Measurements from ENCODE around the gene FITM1. TPM values are rescaled to one million over a fixed set of nuclear protein-coding genes. Genes with fewer than 3 reads are reported as not detected.

Gene FITM1
- total and polyA plus RNA-seq, 2 experiments from 2014 or later = 0.53 TPM; not detected in 1

DNA sequence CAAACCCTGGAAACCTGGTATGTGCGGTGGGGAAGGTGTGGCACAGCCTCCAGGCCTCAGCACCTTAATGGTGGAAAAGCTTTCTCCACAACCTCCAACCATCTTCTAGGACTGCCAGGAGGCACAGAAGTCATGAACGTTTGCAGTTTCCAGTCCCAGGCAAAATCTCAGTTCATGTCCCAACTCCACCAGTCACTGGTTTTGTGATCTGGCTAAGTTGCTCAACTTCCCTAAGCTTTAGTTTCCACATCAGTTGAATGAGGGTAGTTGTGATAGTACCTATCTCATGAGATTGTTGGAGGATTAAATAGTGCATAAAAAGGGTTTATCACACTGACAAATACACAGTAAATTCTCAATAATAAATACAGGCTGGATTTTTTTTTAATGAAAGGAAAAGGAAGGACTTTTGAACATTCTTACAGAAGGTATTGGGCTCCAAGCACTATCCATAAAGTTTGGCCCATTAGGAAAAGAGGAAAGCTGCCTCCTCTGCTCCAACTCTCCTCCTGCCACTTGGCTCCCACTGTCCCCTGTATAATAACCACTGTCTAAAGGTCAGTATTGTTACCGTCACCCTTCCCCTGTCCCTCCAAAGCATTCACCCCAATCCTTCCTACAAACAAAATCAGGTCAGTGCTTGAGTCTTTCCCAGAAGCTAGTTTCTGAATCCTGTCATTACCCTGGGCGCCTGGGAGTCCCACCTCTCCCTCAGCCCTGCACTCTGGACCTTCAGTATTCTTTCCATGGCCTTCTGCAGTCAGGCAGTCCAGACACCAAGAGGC lies 30.1 kb upstream of the FITM1 start:
- H4K20me1 ChIP-seq (replicated peaks; ENCODE audit: insufficient read depth) = peaks cover 5% of the 10 kb centered on the region; the same call in 1 of the 2 replicates
- Mint-ChIP-seq H3K36me3 (ENCODE audit: low read depth) (peaks cover 92% of the 10 kb centered on the region), H3K4me3 (no peak overlapping the region), H3K27ac (no peak overlapping the region), H3K9me3 (peaks cover 14% of the 10 kb centered on the region), H3K27me3 (ENCODE audit: insufficient read depth, low read depth, poor library complexity) (peaks cover 11% of the 10 kb centered on the region), H3K4me1 (peaks cover 12% of the 10 kb centered on the region)
- H3K4me3 ChIP-seq = no peak overlapping the region
- H3K27me3 ChIP-seq (ENCODE audit: insufficient read depth) = no peaks in the 10 kb centered on the region
- H3K27ac ChIP-seq (ENCODE audit: low read depth) = no peak overlapping the region
- H3K36me3 ChIP-seq (ENCODE audit: insufficient read depth) = peaks cover 31% of the 10 kb centered on the region
- H3F3A ChIP-seq (replicated peaks; ENCODE audit: low read depth) = peaks cover 10% of the 10 kb centered on the region; the same call in 1 of the 2 replicates
- TF ChIP-seq JUNB (IDR thresholded peaks at IDR 0.05; ENCODE audit: unreplicated experiment) (no peak), CREB1 (CRISPR knock-in tag; IDR thresholded peaks at IDR 0.05; ENCODE audit: low read depth) (no peak), EZH2phosphoT487 (IDR thresholded peaks at IDR 0.05; ENCODE audit: unreplicated experiment) (no peak), ZNF114 (CRISPR knock-in tag; IDR thresholded peaks at IDR 0.05) (no peak), EZH2 (IDR thresholded peaks at IDR 0.05; ENCODE audit: low read depth, unreplicated experiment) (no peak), ZNF331 (CRISPR knock-in tag; IDR thresholded peaks at IDR 0.05; ENCODE audit: low read depth) (no peak), POLR2AphosphoS5 (IDR thresholded peaks at IDR 0.05; ENCODE audit: low read depth) (no peak), NANOG (IDR thresholded peaks at IDR 0.05; ENCODE audit: borderline replicate concordance) (no peak), STAT1 (IDR thresholded peaks at IDR 0.05; ENCODE audit: unreplicated experiment) (no peak)
- TF ChIP-seq, protein P1, sequence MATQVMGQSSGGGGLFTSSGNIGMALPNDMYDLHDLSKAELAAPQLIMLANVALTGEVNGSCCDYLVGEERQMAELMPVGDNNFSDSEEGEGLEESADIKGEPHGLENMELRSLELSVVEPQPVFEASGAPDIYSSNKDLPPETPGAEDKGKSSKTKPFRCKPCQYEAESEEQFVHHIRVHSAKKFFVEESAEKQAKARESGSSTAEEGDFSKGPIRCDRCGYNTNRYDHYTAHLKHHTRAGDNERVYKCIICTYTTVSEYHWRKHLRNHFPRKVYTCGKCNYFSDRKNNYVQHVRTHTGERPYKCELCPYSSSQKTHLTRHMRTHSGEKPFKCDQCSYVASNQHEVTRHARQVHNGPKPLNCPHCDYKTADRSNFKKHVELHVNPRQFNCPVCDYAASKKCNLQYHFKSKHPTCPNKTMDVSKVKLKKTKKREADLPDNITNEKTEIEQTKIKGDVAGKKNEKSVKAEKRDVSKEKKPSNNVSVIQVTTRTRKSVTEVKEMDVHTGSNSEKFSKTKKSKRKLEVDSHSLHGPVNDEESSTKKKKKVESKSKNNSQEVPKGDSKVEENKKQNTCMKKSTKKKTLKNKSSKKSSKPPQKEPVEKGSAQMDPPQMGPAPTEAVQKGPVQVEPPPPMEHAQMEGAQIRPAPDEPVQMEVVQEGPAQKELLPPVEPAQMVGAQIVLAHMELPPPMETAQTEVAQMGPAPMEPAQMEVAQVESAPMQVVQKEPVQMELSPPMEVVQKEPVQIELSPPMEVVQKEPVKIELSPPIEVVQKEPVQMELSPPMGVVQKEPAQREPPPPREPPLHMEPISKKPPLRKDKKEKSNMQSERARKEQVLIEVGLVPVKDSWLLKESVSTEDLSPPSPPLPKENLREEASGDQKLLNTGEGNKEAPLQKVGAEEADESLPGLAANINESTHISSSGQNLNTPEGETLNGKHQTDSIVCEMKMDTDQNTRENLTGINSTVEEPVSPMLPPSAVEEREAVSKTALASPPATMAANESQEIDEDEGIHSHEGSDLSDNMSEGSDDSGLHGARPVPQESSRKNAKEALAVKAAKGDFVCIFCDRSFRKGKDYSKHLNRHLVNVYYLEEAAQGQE (IDR thresholded peaks at IDR 0.05; ENCODE audit: unreplicated experiment) = no peak
- TF ChIP-seq, protein P2, sequence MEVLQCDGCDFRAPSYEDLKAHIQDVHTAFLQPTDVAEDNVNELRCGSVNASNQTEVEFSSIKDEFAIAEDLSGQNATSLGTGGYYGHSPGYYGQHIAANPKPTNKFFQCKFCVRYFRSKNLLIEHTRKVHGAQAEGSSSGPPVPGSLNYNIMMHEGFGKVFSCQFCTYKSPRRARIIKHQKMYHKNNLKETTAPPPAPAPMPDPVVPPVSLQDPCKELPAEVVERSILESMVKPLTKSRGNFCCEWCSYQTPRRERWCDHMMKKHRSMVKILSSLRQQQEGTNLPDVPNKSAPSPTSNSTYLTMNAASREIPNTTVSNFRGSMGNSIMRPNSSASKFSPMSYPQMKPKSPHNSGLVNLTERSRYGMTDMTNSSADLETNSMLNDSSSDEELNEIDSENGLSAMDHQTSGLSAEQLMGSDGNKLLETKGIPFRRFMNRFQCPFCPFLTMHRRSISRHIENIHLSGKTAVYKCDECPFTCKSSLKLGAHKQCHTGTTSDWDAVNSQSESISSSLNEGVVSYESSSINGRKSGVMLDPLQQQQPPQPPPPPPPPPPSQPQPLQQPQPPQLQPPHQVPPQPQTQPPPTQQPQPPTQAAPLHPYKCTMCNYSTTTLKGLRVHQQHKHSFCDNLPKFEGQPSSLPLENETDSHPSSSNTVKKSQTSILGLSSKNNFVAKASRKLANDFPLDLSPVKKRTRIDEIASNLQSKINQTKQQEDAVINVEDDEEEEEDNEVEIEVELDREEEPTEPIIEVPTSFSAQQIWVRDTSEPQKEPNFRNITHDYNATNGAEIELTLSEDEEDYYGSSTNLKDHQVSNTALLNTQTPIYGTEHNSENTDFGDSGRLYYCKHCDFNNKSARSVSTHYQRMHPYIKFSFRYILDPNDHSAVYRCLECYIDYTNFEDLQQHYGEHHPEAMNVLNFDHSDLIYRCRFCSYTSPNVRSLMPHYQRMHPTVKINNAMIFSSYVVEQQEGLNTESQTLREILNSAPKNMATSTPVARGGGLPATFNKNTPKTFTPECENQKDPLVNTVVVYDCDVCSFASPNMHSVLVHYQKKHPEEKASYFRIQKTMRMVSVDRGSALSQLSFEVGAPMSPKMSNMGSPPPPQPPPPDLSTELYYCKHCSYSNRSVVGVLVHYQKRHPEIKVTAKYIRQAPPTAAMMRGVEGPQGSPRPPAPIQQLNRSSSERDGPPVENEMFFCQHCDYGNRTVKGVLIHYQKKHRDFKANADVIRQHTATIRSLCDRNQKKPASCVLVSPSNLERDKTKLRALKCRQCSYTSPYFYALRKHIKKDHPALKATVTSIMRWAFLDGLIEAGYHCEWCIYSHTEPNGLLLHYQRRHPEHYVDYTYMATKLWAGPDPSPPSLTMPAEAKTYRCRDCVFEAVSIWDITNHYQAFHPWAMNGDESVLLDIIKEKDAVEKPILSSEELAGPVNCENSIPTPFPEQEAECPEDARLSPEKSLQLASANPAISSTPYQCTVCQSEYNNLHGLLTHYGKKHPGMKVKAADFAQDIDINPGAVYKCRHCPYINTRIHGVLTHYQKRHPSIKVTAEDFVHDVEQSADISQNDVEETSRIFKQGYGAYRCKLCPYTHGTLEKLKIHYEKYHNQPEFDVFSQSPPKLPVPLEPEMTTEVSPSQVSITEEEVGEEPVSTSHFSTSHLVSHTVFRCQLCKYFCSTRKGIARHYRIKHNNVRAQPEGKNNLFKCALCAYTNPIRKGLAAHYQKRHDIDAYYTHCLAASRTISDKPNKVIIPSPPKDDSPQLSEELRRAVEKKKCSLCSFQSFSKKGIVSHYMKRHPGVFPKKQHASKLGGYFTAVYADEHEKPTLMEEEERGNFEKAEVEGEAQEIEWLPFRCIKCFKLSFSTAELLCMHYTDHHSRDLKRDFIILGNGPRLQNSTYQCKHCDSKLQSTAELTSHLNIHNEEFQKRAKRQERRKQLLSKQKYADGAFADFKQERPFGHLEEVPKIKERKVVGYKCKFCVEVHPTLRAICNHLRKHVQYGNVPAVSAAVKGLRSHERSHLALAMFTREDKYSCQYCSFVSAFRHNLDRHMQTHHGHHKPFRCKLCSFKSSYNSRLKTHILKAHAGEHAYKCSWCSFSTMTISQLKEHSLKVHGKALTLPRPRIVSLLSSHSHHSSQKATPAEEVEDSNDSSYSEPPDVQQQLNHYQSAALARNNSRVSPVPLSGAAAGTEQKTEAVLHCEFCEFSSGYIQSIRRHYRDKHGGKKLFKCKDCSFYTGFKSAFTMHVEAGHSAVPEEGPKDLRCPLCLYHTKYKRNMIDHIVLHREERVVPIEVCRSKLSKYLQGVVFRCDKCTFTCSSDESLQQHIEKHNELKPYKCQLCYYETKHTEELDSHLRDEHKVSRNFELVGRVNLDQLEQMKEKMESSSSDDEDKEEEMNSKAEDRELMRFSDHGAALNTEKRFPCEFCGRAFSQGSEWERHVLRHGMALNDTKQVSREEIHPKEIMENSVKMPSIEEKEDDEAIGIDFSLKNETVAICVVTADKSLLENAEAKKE (CRISPR knock-in tag; IDR thresholded peaks at IDR 0.05) = no peak
- TF ChIP-seq, protein P3, sequence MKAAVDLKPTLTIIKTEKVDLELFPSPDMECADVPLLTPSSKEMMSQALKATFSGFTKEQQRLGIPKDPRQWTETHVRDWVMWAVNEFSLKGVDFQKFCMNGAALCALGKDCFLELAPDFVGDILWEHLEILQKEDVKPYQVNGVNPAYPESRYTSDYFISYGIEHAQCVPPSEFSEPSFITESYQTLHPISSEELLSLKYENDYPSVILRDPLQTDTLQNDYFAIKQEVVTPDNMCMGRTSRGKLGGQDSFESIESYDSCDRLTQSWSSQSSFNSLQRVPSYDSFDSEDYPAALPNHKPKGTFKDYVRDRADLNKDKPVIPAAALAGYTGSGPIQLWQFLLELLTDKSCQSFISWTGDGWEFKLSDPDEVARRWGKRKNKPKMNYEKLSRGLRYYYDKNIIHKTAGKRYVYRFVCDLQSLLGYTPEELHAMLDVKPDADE (IDR thresholded peaks at IDR 0.05) = no peak
- TF ChIP-seq, protein P4, sequence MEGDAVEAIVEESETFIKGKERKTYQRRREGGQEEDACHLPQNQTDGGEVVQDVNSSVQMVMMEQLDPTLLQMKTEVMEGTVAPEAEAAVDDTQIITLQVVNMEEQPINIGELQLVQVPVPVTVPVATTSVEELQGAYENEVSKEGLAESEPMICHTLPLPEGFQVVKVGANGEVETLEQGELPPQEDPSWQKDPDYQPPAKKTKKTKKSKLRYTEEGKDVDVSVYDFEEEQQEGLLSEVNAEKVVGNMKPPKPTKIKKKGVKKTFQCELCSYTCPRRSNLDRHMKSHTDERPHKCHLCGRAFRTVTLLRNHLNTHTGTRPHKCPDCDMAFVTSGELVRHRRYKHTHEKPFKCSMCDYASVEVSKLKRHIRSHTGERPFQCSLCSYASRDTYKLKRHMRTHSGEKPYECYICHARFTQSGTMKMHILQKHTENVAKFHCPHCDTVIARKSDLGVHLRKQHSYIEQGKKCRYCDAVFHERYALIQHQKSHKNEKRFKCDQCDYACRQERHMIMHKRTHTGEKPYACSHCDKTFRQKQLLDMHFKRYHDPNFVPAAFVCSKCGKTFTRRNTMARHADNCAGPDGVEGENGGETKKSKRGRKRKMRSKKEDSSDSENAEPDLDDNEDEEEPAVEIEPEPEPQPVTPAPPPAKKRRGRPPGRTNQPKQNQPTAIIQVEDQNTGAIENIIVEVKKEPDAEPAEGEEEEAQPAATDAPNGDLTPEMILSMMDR (conservative IDR thresholded peaks at IDR 0.05; ENCODE audit: low read depth in 2 of 2) = no peak
- peaks cover 6% of the 10 kb centered on the region for H3K4me1 ChIP-seq (ENCODE audit: insufficient read depth)
- DNase-seq (ENCODE audit: low spot score) (no peak), ATAC-seq (no peak)
- no peak overlapping the region for H3K4me2 ChIP-seq
- no peak overlapping the region for H2AFZ ChIP-seq
- peaks cover 11% of the 10 kb centered on the region for H3K79me2 ChIP-seq (replicated peaks; ENCODE audit: insufficient read depth)
- no peaks in the 10 kb centered on the region for H3K9me2 ChIP-seq (ENCODE audit: insufficient read depth)
